ENCODE measurements around the gene LRFN2. TPM values are rescaled to one million over a fixed set of nuclear protein-coding genes. Genes with fewer than 3 reads are reported as not detected.

Gene LRFN2
- total RNA-seq, 1 experiment from 2014 or later, result not detected

- ChIA-PET POLR2A (no interaction called here), CTCF (no interaction called here)
- Histone ChIP-seq H3K27me3 (replicated peaks; ENCODE audit: control insufficient read depth, insufficient read depth, low read length) (no peaks in the 10 kb centered on the region; the same call in 1 of the 2 replicates), H3K36me3 (ENCODE audit: control insufficient read depth, insufficient read depth, low read length) (no peaks in the 10 kb centered on the region), H3K9me3 (no peaks in the 10 kb centered on the region), H3K4me3 (ENCODE audit: low read depth, low read length) (no peak overlapping the region), H3K4me1 (no peaks in the 10 kb centered on the region)
- no peak for DNase-seq
- intact Hi-C loops (cut with micrococcal nuclease; ENCODE audit: unreplicated experiment), result no loop called here
- Mint-ChIP-seq H3K9me3 (ENCODE audit: unreplicated experiment) (no peaks in the 10 kb centered on the region), H3K27ac (ENCODE audit: unreplicated experiment) (no peak overlapping the region), H3K27me3 (ENCODE audit: insufficient read depth, unreplicated experiment) (peaks cover 3% of the 10 kb centered on the region), H3K36me3 (ENCODE audit: insufficient read depth, unreplicated experiment) (no peaks in the 10 kb centered on the region), H3K4me3 (ENCODE audit: unreplicated experiment) (no peak overlapping the region), H3K4me1 (ENCODE audit: low read depth, unreplicated experiment) (no peaks in the 10 kb centered on the region)
- BruUV-seq (replicated peaks), result no TSS peak
- TF ChIP-seq, protein P1, sequence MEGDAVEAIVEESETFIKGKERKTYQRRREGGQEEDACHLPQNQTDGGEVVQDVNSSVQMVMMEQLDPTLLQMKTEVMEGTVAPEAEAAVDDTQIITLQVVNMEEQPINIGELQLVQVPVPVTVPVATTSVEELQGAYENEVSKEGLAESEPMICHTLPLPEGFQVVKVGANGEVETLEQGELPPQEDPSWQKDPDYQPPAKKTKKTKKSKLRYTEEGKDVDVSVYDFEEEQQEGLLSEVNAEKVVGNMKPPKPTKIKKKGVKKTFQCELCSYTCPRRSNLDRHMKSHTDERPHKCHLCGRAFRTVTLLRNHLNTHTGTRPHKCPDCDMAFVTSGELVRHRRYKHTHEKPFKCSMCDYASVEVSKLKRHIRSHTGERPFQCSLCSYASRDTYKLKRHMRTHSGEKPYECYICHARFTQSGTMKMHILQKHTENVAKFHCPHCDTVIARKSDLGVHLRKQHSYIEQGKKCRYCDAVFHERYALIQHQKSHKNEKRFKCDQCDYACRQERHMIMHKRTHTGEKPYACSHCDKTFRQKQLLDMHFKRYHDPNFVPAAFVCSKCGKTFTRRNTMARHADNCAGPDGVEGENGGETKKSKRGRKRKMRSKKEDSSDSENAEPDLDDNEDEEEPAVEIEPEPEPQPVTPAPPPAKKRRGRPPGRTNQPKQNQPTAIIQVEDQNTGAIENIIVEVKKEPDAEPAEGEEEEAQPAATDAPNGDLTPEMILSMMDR (IDR thresholded peaks at IDR 0.05; ENCODE audit: insufficient read depth in 1 of 2, low read depth in 1 of 2, low read length in 1 of 2, severe bottlenecking in 1 of 2, unreplicated experiment in 1 of 2), result no peak
These were observed 130.7 kb downstream of the LRFN2 start for GRCh38 chr6:40456390-40457013.

- no peaks in the 10 kb centered on the region for H3K4me1 ChIP-seq
- H3K4me3 ChIP-seq (ENCODE audit: low read depth, low read length), result no peak overlapping the region
- no peak overlapping the region for H3K4me3 Mint-ChIP-seq (ENCODE audit: unreplicated experiment)
- H3K9me3 Mint-ChIP-seq (ENCODE audit: unreplicated experiment), result no peaks in the 10 kb centered on the region
- TF ChIP-seq, protein P1 (IDR thresholded peaks at IDR 0.05; ENCODE audit: insufficient read depth in 1 of 2, low read depth in 1 of 2, low read length in 1 of 2, severe bottlenecking in 1 of 2, unreplicated experiment in 1 of 2), result no peak
- no peaks in the 10 kb centered on the region for H3K4me1 Mint-ChIP-seq (ENCODE audit: low read depth, unreplicated experiment)
- H3K27me3 Mint-ChIP-seq (ENCODE audit: insufficient read depth, unreplicated experiment), result peaks cover 3% of the 10 kb centered on the region
- no peak overlapping the region for H3K27ac Mint-ChIP-seq (ENCODE audit: unreplicated experiment)
- intact Hi-C loops (cut with micrococcal nuclease; ENCODE audit: unreplicated experiment), result no loop called here
- CTCF ChIA-PET, result no interaction called here
- H3K36me3 ChIP-seq (ENCODE audit: control insufficient read depth, insufficient read depth, low read length), result no peaks in the 10 kb centered on the region
- H3K27me3 ChIP-seq (replicated peaks; ENCODE audit: control insufficient read depth, insufficient read depth, low read length), result peaks cover 1% of the 10 kb centered on the region
- DNase-seq, result no peak
- no TSS peak for BruUV-seq (replicated peaks)
- POLR2A ChIA-PET, result no interaction called here
- H3K9me3 ChIP-seq, result no peaks in the 10 kb centered on the region
- H3K36me3 Mint-ChIP-seq (ENCODE audit: insufficient read depth, unreplicated experiment), result no peaks in the 10 kb centered on the region
These were observed 131.3 kb downstream of the LRFN2 start for GRCh38 chr6:40455686-40456389.

DNA sequence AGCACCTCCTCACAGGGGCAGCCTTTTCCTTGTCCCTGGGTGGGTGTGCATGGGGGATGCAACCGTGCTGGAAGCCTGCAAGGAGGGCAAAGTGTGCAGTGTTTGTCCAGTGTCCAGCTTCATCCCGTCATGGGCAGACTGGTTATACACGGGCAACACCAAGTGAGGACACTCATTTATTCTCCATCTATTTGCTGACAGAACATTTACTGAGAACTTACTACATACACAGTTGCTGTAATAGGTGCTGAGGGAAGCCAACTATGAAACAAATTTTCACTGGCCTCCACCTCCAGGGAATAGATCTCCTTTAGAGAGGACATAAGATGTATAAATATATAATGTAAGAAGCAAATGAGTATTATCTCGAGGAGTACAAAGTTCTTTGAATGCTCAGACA lies 136.7 kb downstream of the LRFN2 start:
- no peaks in the 10 kb centered on the region for H3K4me1 ChIP-seq
- H3K4me3 Mint-ChIP-seq (ENCODE audit: unreplicated experiment), result no peak overlapping the region
- peaks cover 1% of the 10 kb centered on the region for H3K27me3 ChIP-seq (replicated peaks; ENCODE audit: control insufficient read depth, insufficient read depth, low read length)
- no peak overlapping the region for H3K27ac Mint-ChIP-seq (ENCODE audit: unreplicated experiment)
- CTCF ChIA-PET, result no interaction called here
- H3K4me3 ChIP-seq (ENCODE audit: low read depth, low read length), result no peak overlapping the region
- intact Hi-C loops (cut with micrococcal nuclease; ENCODE audit: unreplicated experiment), result no loop called here
- BruUV-seq (replicated peaks), result no TSS peak
- POLR2A ChIA-PET, result no interaction called here
- H3K36me3 ChIP-seq (ENCODE audit: control insufficient read depth, insufficient read depth, low read length), result no peaks in the 10 kb centered on the region
- DNase-seq, result no peak
- no peaks in the 10 kb centered on the region for H3K36me3 Mint-ChIP-seq (ENCODE audit: insufficient read depth, unreplicated experiment)
- TF ChIP-seq, protein P1 (IDR thresholded peaks at IDR 0.05; ENCODE audit: insufficient read depth in 1 of 2, low read depth in 1 of 2, low read length in 1 of 2, severe bottlenecking in 1 of 2, unreplicated experiment in 1 of 2), result no peak
- no peaks in the 10 kb centered on the region for H3K9me3 Mint-ChIP-seq (ENCODE audit: unreplicated experiment)
- peaks cover 7% of the 10 kb centered on the region for H3K27me3 Mint-ChIP-seq (ENCODE audit: insufficient read depth, unreplicated experiment)
- H3K9me3 ChIP-seq, result no peaks in the 10 kb centered on the region
- H3K4me1 Mint-ChIP-seq (ENCODE audit: low read depth, unreplicated experiment), result no peaks in the 10 kb centered on the region

Measured in Caco-2 (cell line).